ENCODE measurements around the gene PRKAG3.

GRCh38 chr2:218877891-218878290, 46.3 kb upstream of the PRKAG3 start:
- TF ChIP-seq CTCF (IDR thresholded peaks at IDR 0.05) (no peak), POLR2A (IDR thresholded peaks at IDR 0.05) (no peak), POLR2AphosphoS5 (IDR thresholded peaks at IDR 0.05) (no peak)
